IPS-NIHi7 (cell line): ENCODE results near the gene KAZN.

ENCODE experiments used
- DNase-seq: peaks from one replicate; pipeline ENCODE4 v3.0.0; 2012; ENCODE audit warnings: mixed read lengths; ENCODE audit errors: extremely low spot score

The KAZN gene

DNA sequence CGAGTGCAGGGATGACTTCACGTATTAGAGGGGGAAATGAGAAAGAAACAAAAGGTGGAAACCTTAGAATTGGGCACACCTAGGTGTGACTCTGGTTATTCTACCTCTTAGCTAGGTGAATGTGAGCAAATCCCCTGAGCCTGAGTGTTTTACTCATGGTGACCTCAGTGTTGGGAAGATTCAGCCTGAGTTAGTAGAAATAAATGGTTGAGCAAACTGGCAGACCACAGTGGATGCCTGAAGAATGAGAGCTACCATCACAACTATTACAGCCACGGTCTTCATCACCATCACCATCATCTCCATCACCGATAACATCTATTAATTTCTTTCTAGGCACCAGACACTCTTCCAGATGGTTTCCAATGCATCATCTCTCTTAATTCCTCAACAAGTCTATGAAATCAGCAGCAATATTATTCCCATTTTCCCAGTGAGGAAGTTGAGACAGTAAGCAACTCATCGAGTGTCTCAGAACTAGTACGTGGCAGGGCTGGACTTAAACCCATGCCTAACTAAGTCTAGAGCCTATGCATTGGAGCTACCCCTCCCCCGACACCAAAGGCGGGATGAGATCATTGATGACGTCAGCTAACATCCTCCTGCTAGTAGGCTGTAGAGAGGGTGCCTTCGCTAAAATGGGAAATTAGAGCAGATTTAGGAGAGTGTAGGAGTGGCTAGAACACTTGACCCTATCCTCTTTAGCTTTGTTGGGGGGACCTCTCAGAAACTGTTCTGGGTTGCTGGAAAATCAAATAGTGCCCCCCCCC lies 7.9 kb upstream of the KAZN start:
- peak; percentile 71 for DNase-seq

DNA sequence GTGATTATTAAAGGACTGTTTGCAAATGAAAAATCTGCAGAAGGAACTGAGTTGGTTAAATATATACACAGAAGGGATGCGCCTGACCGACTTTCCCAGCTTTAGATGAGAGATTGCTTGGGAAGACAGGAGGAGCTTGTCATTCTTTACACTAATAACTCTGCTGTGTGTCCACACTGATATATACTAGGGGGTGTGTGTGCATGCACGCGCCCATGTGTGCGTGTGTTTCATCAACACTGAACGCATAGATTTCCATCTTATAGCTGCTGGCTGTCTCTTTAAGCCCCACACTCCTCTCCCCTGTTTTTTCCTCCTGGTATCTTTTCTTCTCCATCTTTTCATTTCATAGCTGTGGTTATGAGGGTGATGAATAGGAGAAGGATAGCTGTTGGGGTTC lies 6.9 kb upstream of the KAZN start:
- no peak for DNase-seq

DNA sequence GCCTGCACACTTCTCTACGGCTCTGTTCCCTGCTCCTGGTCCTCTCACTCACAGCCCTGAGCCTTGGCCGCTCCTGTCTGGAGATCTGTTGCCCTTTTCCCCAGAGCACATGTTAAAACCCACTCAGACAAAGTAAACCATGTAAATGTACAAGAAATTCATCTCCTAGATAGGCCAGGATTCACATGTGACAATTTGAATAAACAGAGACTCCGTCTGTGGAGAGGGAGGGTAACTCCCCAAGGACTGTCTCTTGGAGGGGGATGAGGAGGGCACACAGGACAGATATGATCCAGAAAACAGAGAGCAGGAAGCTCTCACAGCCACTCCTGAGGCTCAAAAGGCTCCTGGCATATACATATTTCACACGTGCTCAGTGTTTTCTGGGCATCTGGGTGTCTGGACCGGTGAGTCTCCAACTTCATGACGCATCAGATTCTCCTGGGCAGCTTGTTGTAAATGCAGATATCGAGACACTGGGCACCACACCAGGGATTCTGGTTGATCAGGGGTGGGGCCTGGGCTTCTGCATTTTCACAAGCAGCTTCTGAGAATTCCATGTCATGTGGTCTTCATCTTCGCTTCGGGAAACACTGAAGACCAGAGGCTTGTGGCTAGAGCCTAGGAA lies 6.4 kb upstream of the KAZN start:
- no peak for DNase-seq

DNA sequence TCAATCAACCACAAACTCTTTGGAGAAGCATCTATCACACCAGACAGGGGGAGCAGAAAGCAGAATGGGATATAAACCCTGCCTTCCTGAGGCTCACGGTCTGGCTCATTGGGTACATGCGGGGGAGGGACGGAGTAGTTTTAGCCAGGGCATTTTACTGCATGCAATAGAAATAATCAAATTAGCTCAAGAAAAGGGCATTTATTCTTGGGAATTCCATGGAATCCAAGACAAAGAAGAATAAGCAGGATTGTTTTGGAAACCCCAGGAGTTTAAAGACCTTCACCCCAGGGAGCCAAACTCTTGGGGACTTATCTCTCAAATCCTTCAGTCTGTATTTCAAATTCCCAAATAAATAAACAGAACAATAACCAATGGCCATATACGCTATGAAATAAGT lies 5.2 kb upstream of the KAZN start:
- DNase-seq = no peak

GRCh38 chr1:14594045-14594444 lies 4.4 kb upstream of the KAZN start:
- no peak for DNase-seq

DNA sequence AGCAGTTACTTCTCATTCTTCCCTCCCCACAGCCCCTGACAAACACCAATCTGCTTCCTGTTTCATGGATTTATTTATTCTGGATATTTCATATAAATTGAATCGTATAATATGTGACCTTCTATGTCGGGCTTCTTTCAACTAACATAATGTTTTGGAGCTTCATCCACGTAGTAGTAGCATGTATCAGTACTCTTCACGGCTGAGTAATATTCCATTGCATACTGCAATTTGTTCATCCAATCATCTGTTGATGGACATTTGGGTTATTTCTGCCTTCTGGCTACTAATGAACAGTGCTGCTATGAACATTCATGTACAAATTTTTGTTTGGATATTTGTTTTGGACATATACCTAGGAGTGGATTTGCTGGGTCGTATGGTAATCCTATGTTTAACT lies 1.9 kb upstream of the KAZN start:
- DNase-seq = no peak

GRCh38 chr1:14597343-14598006 lies 1.0 kb upstream of the KAZN start:
- peak; percentile 52 for DNase-seq

- peak; percentile 43 for DNase-seq
Measured at GRCh38 chr1:14598007-14598497, 433 bp upstream of the KAZN start.

GRCh38 chr1:14599183-14599791 lies 802 bp downstream of the KAZN start:
- DNase-seq = peak; percentile 26

GRCh38 chr1:14599800-14600199 lies 1.3 kb downstream of the KAZN start:
- no peak for DNase-seq

DNA sequence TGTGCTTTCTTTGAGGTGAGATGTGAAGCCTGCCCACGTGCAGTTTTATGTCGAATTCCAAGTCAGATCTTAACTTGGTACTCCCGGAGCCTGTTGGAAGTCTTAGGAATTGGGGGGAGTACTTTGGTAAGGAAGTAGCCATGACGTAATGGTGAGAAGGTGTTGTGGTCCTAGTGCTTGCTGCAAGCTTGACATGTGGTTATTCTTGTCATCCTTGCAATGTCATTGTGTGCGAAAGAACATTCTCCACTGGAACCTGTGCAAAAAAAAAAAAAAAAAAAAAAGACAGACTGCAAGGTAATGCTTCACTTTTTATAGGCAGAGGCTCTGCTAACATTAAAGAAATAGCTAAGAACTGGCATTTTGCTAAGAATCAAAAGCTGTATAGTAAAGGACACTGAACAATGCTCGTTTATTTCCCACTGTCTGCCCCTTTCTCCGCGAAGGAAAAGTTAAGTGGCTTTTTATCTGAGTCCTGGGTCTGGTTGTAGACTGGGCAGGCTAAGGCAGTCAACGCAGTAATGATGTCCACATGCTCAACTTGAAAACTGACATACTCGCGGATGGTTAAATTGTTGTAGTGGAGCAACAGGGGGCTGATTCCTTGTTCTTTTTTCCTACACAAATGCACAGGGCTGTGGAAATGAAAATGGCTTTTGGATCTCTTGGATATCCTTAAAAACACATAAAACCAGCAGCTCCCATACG lies 2.1 kb downstream of the KAZN start:
- DNase-seq = no peak

- no peak for DNase-seq
Measured at GRCh38 chr1:14602136-14602535, 3.7 kb downstream of the KAZN start.

DNA sequence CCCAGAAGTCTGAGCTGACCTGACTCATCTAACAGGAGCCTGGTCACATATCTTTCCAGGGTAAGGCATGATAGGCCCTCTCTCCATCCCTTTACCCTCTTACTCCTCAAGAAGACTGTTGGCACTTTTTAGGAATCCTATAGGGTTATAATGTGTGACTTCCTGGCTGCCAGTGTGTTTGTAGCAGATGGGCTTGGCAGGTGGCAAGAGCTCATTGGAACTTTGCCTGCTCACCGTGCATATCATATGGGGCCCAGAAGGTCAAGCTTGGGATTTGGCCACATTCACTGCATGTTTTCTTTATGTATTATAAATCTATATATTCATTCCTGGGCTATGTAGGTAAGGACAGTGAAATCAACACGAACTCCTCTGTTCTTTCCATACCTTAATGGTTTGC lies 5.2 kb downstream of the KAZN start:
- DNase-seq = no peak

GRCh38 chr1:14604414-14604813 lies 5.9 kb downstream of the KAZN start:
- DNase-seq = no peak

GRCh38 chr1:14605945-14606344 lies 7.5 kb downstream of the KAZN start:
- DNase-seq = no peak

- no peak for DNase-seq
Measured at GRCh38 chr1:14606632-14607031, 8.1 kb downstream of the KAZN start.

DNA sequence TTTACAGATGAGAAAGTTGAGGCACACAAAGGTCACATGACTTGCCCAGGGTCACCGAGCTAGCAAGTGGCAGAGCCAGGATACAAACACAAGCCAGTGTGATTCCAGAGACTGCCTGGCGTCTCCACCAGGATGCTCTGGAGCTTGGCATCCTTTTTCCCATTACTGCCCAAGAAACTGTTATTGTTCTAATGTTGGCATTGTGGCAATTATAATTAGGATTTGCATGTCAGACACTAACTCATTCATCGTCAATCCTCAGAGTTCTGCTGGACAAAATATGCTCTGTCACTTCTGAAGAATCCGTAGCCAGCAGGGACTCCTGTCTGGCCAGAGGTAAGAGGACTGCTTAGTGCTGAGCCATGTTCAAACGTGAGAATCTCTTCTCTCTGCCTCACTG lies 8.8 kb downstream of the KAZN start:
- DNase-seq = no peak

DNA sequence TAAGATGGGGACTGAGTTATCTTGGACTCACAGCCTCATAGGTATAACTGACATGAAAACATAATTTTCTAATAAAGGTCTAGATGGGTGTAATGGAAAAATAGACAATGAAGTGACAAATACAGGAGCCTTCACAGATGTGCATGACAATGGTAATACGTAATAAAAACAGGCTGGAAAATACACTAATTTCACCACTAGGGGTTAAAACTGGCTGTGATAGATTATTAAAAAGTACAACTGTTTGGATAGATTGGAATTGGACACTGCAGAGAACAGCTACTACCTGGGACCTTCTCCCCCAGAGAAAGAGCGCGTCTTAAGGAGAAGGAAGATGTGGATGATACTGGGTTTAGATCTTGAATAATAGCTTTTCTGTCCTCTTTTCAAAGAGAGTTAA lies 9.8 kb downstream of the KAZN start:
- no peak for DNase-seq

- DNase-seq = no peak
Measured at GRCh38 chr1:14610761-14611160, 12.3 kb downstream of the KAZN start.

DNA sequence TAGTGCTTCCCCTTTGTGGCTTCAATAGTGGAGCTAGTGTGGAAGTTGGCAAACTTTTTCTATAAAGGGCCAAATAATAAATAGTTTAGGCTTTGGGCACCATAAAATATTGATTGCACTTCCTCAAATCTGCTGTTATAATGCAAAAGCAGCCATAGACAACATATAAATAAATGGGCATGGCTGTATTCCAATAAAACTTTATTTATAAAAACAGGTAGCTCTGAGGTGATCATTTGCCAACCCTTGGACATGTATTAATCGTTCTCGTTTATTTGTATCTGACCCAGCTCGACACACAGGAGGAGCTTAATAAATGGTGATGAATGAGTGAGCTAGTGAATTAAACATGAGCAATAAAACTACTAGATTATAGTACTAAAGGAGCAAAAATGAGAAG lies 13.3 kb downstream of the KAZN start:
- DNase-seq = no peak

- no peak for DNase-seq
Measured at GRCh38 chr1:14612256-14612655, 13.8 kb downstream of the KAZN start.

GRCh38 chr1:14613926-14614325 lies 15.4 kb downstream of the KAZN start:
- no peak for DNase-seq
